Activated CD8-positive, alpha-beta T cell treated with anti-CD3 and anti-CD28 coated beads for 36 hours (primary cell): ENCODE data around the gene GSTT2. TPM values are rescaled to one million over a fixed set of nuclear protein-coding genes. Genes with fewer than 3 reads are reported as not detected.

Experiments used
- ATAC-seq: fragments of 200-7000 bp; cut with Tn5 transposase; one replicate; pipeline ENCODE4 v1.10.0; 2021; ENCODE audit warnings: mild to moderate bottlenecking, moderate library complexity
- CTCF ChIA-PET: fragments of 350-600 bp; sonication (Branson Sonifier 250); formaldehyde crosslinking; loops from one replicate; lab custom pipeline; 2021; ENCODE audit warnings: antibody characterized with exemption; lab: Charles Lee
- POLR2A ChIA-PET: fragments of 350-600 bp; sonication (Branson Sonifier 250); formaldehyde crosslinking; loops from one replicate; lab custom pipeline; 2021; ENCODE audit warnings: antibody characterized with exemption; lab: Charles Lee
- DNase-seq: peaks from one replicate; pipeline ENCODE4 v3.0.0-alpha.2; 2020
- H3K27ac Mint-ChIP-seq: one replicate; pipeline ENCODE4 v1.8.0; 2021; ENCODE audit warnings: mild to moderate bottlenecking, mixed read lengths
- H3K27me3 Mint-ChIP-seq: one replicate; pipeline ENCODE4 v1.8.0; 2021; ENCODE audit warnings: mixed read lengths
- H3K36me3 Mint-ChIP-seq: one replicate; pipeline ENCODE4 v1.8.0; 2021; ENCODE audit warnings: low read depth, mixed read lengths
- H3K4me1 Mint-ChIP-seq: one replicate; pipeline ENCODE4 v1.8.0; 2021; ENCODE audit warnings: low read depth, mixed read lengths
- H3K4me3 Mint-ChIP-seq: one replicate; pipeline ENCODE4 v1.8.0; 2021; ENCODE audit warnings: mild to moderate bottlenecking, moderate library complexity, mixed read lengths
- H3K9me3 Mint-ChIP-seq: one replicate; pipeline ENCODE4 v1.8.0; 2021; ENCODE audit warnings: mixed read lengths
- intact Hi-C: fragments of 100-400 bp; cut with micrococcal nuclease; formaldehyde crosslinking; loops from one replicate; pipeline ENCODE4 v1.10.0; 2022
- total RNA-seq, 2 experiments: library from RNA; stranded (reverse); gene quantifications; one replicate each; pipeline ENCODE4 v1.2.3, GENCODE V29; 2021
- TF ChIP-seq, protein P1 (sequence below): fragments of 200-600 bp; IDR thresholded peaks from one replicate; pipeline ENCODE4 v1.8.0; 2022; ENCODE audit warnings: antibody characterized with exemption, mild to moderate bottlenecking

Gene GSTT2
- total RNA-seq, 2 experiments from 2014 or later, result not detected

DNA sequence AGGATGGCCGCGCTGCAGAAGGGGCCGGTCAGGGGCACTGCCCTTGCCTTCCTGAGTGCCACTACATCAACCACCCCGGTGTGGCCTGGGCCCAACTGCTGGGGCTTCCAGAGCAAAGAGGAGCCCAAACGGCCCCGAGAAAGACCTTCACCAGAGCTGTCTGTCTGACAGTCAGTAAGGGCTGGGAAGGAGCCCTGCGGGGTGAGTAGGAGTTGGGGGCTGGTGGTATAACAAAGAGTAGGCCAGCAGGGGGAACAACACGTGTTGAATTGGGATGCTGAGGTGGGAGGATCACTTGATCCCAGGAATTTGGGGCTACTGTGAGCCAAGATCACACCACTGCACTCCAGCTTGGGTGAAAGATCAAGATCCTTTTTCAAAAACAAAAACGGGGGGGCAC lies 21.4 kb downstream of the GSTT2 start:
- no peak overlapping the region for H3K27ac Mint-ChIP-seq
- intact Hi-C loops, result no loop called here
- ATAC-seq, result no peak

GRCh38 chr22:24002272-24002671 lies 22.3 kb downstream of the GSTT2 start:
- no peaks in the 10 kb centered on the region for H3K36me3 Mint-ChIP-seq
- TF ChIP-seq, protein P1, sequence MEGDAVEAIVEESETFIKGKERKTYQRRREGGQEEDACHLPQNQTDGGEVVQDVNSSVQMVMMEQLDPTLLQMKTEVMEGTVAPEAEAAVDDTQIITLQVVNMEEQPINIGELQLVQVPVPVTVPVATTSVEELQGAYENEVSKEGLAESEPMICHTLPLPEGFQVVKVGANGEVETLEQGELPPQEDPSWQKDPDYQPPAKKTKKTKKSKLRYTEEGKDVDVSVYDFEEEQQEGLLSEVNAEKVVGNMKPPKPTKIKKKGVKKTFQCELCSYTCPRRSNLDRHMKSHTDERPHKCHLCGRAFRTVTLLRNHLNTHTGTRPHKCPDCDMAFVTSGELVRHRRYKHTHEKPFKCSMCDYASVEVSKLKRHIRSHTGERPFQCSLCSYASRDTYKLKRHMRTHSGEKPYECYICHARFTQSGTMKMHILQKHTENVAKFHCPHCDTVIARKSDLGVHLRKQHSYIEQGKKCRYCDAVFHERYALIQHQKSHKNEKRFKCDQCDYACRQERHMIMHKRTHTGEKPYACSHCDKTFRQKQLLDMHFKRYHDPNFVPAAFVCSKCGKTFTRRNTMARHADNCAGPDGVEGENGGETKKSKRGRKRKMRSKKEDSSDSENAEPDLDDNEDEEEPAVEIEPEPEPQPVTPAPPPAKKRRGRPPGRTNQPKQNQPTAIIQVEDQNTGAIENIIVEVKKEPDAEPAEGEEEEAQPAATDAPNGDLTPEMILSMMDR, result no peak
- H3K27me3 Mint-ChIP-seq, result peaks cover 2% of the 10 kb centered on the region
- H3K9me3 Mint-ChIP-seq, result no peaks in the 10 kb centered on the region
- POLR2A ChIA-PET, result no interaction called here
- ATAC-seq (no peak), DNase-seq (no peak)
- H3K27ac Mint-ChIP-seq, result no peak overlapping the region
- no peaks in the 10 kb centered on the region for H3K4me1 Mint-ChIP-seq
- CTCF ChIA-PET, result no interaction called here
- no peak overlapping the region for H3K4me3 Mint-ChIP-seq
- intact Hi-C loops, result no loop called here

More for the DNA sequence above, 21.4 kb downstream of the GSTT2 start:
- no peaks in the 10 kb centered on the region for H3K9me3 Mint-ChIP-seq
- no peaks in the 10 kb centered on the region for H3K36me3 Mint-ChIP-seq
- no peak for DNase-seq
- ChIA-PET CTCF (no interaction called here), POLR2A (no interaction called here)
- no peaks in the 10 kb centered on the region for H3K4me1 Mint-ChIP-seq
- peaks cover 2% of the 10 kb centered on the region for H3K27me3 Mint-ChIP-seq
- TF ChIP-seq, protein P1, result no peak
- no peak overlapping the region for H3K4me3 Mint-ChIP-seq

DNA sequence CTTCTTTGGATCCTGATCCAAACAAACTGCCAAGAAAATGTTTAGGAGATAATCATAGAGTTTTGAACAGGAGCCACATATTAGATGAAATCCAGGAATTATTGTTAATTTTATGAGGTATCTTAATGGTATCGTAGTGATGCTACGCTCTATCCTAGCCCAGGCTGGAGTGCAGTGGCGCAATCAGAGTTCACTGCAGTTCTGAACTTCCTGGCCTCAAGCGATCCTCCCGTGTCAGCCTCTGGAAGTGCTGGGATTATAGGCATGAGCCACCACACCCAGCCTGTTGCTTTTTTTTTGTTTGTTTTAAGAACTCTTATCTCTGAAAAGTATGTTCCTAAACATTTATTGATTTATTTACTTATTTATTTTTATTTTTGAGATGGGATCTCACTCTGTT lies 22.9 kb downstream of the GSTT2 start:
- H3K36me3 Mint-ChIP-seq, result no peaks in the 10 kb centered on the region
- ChIA-PET POLR2A (interaction anchor here (1.5 kb wide), 1 partner anchor 8 kb away, joined by 3 read pairs; no protein-coding TSS in a partner anchor), CTCF (interaction anchor here (1.5 kb wide), 1 partner anchor 47 kb away, joined by 4 read pairs; no protein-coding TSS in a partner anchor)
- H3K27ac Mint-ChIP-seq, result no peak overlapping the region
- H3K9me3 Mint-ChIP-seq, result no peaks in the 10 kb centered on the region
- H3K27me3 Mint-ChIP-seq, result no peaks in the 10 kb centered on the region
- no peak for ATAC-seq
- H3K4me1 Mint-ChIP-seq, result no peaks in the 10 kb centered on the region
- TF ChIP-seq, protein P1, result no peak
- DNase-seq, result no peak
- intact Hi-C loops, result no loop called here
- H3K4me3 Mint-ChIP-seq, result no peak overlapping the region

DNA sequence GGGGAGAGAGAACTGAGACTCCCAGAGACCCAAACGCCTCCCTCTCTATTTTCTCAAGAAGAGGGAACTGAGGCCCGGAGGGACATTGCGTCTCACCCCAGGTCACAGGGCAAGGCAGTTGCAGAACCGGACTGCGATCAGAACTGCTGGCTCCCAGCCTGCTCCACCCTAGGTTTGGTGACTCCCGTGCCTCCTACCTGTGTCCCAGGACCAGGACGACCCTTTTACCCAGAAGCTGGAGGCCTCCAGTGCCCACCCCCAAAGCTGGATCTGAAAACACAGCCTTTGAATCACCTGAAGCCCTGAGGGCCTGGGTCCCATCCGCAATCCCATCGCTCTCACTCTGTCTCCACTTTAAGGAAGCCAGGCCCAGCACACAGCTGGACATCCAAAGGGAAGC lies 24.0 kb downstream of the GSTT2 start:
- H3K27me3 Mint-ChIP-seq, result no peaks in the 10 kb centered on the region
- ChIA-PET POLR2A (interaction anchor here (1.4 to 1.5 kb wide), 2 partner anchors 9 kb away, joined by 3 to 4 read pairs; no protein-coding TSS in a partner anchor), CTCF (interaction anchor here (1.5 kb wide), 2 partner anchors 48 to 171 kb away, joined by 4 to 6 read pairs; no protein-coding TSS in a partner anchor)
- ATAC-seq, result no peak
- TF ChIP-seq, protein P1, result no peak
- no peak for DNase-seq
- no peak overlapping the region for H3K27ac Mint-ChIP-seq
- H3K4me1 Mint-ChIP-seq, result no peaks in the 10 kb centered on the region
- H3K36me3 Mint-ChIP-seq, result no peaks in the 10 kb centered on the region
- intact Hi-C loops, result no loop called here
- no peak overlapping the region for H3K4me3 Mint-ChIP-seq
- no peaks in the 10 kb centered on the region for H3K9me3 Mint-ChIP-seq

DNA sequence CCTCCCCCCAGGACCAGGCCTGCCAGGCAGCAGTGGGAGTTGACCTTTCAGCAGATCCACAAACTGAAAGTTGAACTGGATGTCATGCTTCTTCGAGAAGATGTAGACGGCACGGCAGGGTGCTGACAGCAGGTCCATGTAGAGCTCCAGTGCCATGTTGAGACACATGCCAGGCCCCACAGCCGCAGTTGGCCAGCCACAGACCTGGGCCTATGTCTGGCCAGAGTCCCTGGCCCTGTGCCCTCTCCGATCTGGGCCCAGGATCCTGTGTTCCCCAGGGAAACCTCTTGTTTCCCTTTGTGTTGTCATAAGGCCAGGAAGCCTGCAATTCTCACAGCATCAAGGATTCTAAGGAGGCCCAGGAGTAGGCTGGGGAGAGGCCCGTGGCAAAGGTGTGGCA lies 25.3 kb downstream of the GSTT2 start, which contains the start of gene GSTT4:
GSTT4 (minus strand) TSS at position 253 of the 400 bp plus-strand sequence; CDS start at position 156, 97 bp downstream.
- TF ChIP-seq, protein P1, result no peak
- Mint-ChIP-seq H3K27me3 (no peaks in the 10 kb centered on the region), H3K4me1 (peaks cover 1% of the 10 kb centered on the region), H3K27ac (no peak within 1 kb of the TSS), H3K36me3 (no peaks in the 10 kb centered on the region), H3K9me3 (no peaks in the 10 kb centered on the region), H3K4me3 (no peak within 1 kb of the TSS)
- DNase-seq (no peak), ATAC-seq (no peak)
- ChIA-PET POLR2A (no interaction called here), CTCF (no interaction called here)
- intact Hi-C loops, result no loop called here
